Tongue (tissue), 2 donors: ENCODE data around the gene DAZAP1. TPM values are rescaled to one million over a fixed set of nuclear protein-coding genes. Genes with fewer than 3 reads are reported as not detected.
A peak's percentile ranks its signal among the peaks of the same experiment; 100 is the strongest.
"Not testable (repeated sequence)": the region's sequence is repeated elsewhere in the genome, so short reads cannot be mapped to it uniquely, and the experiment has no call there.

ENCODE experiments used
- DNase-seq: peaks from one replicate; pipeline ENCODE4 v3.0.0-alpha.2; 2015
- total RNA-seq: library from RNA; depleted of rRNA; stranded (reverse); fragments of >200 nt; gene quantifications from one replicate; pipeline ENCODE4 v1.2.3, GENCODE V29; 2014

Gene DAZAP1
- total RNA-seq, 1 donor from 2014 or later = 55.9 TPM

- no peak for DNase-seq
Observed at GRCh38 chr19:1426736-1427135, 19.4 kb downstream of the DAZAP1 start.

GRCh38 chr19:1427221-1427920, 20.0 kb downstream of the DAZAP1 start:
- no peak for DNase-seq

- no peak for DNase-seq
Observed at GRCh38 chr19:1428738-1429391, 21.5 kb downstream of the DAZAP1 start.

- no peak for DNase-seq
Observed at GRCh38 chr19:1429750-1430149, 22.4 kb downstream of the DAZAP1 start.

GRCh38 chr19:1430246-1430645, 22.9 kb downstream of the DAZAP1 start:
- no peak for DNase-seq

GRCh38 chr19:1431759-1432506, 24.5 kb downstream of the DAZAP1 start:
- no peak for DNase-seq

- no peak for DNase-seq
Observed at GRCh38 chr19:1432507-1432887, 25.1 kb downstream of the DAZAP1 start.

- no peak for DNase-seq
Observed at GRCh38 chr19:1433119-1434039, 26.0 kb downstream of the DAZAP1 start.

- DNase-seq = no peak
Observed at GRCh38 chr19:1434040-1434366, 26.6 kb downstream of the DAZAP1 start.

- no peak for DNase-seq
Observed at GRCh38 chr19:1434577-1435060, 27.2 kb downstream of the DAZAP1 start.

GRCh38 chr19:1435378-1435989, 28.1 kb downstream of the DAZAP1 start:
- no peak for DNase-seq

GRCh38 chr19:1437609-1438008, 30.2 kb downstream of the DAZAP1 start:
- DNase-seq = no peak

GRCh38 chr19:1438035-1438932, 30.9 kb downstream of the DAZAP1 start, which contains the start of gene RPS15:
TSS of gene RPS15 (plus strand) at chr19:1438396. CDS start at chr19:1438426, 30 bp downstream.
- peak; percentile 98 for DNase-seq

- DNase-seq = no peak
Observed at GRCh38 chr19:1438933-1439354, 31.6 kb downstream of the DAZAP1 start.

GRCh38 chr19:1439525-1440417, 32.4 kb downstream of the DAZAP1 start:
- not testable (repeated sequence) for DNase-seq

GRCh38 chr19:1440418-1440801, 33.0 kb downstream of the DAZAP1 start:
- no peak for DNase-seq

- DNase-seq = no peak
Observed at GRCh38 chr19:1441022-1441426, 33.6 kb downstream of the DAZAP1 start.

- no peak for DNase-seq
Observed at GRCh38 chr19:1441677-1442438, 34.5 kb downstream of the DAZAP1 start.
